Measurements from ENCODE around the gene PNMA6E.

PNMA6E gene

GRCh38 chrX:153361781-153362397 is 39.3 kb downstream of the PNMA6E start:
- no peak for DNase-seq (ENCODE audit: extremely low read depth in 1 of 2, low read depth in 1 of 2)

- no peak for DNase-seq (ENCODE audit: extremely low read depth in 1 of 2, low read depth in 1 of 2)
These were observed 43.3 kb downstream of the PNMA6E start for GRCh38 chrX:153357877-153358276.

GRCh38 chrX:153353416-153353815 is 47.7 kb downstream of the PNMA6E start:
- no peak for DNase-seq (ENCODE audit: extremely low read depth in 1 of 2, low read depth in 1 of 2)

GRCh38 chrX:153352858-153353257 is 48.3 kb downstream of the PNMA6E start:
- DNase-seq (ENCODE audit: extremely low read depth in 1 of 2, low read depth in 1 of 2), result no peak

GRCh38 chrX:153351981-153352380 is 49.2 kb downstream of the PNMA6E start:
- DNase-seq (ENCODE audit: extremely low read depth in 1 of 2, low read depth in 1 of 2), result no peak

- no peak for DNase-seq (ENCODE audit: extremely low read depth in 1 of 2, low read depth in 1 of 2)
These were observed 51.2 kb downstream of the PNMA6E start for GRCh38 chrX:153349952-153350351.

GRCh38 chrX:153348421-153348820 is 52.7 kb downstream of the PNMA6E start:
- no peak for DNase-seq (ENCODE audit: extremely low read depth in 1 of 2, low read depth in 1 of 2)

GRCh38 chrX:153347530-153347929 is 53.6 kb downstream of the PNMA6E start:
- DNase-seq (ENCODE audit: extremely low read depth in 1 of 2, low read depth in 1 of 2), result no peak

Measured in stimulated activated CD8-positive, alpha-beta memory T cell treated with anti-CD3 and anti-CD28 coated beads, Interleukin-7, amount 100 ng/mL, for 48 hours (primary cell).